ENCODE data around the gene SLC41A1. TPM values are rescaled to one million over a fixed set of nuclear protein-coding genes. Genes with fewer than 3 reads are reported as not detected.
"Not testable (repeated sequence)": the region's sequence is repeated elsewhere in the genome, so short reads cannot be mapped to it uniquely, and the experiment has no call there.

SLC41A1 gene
- 1 to 10 TPM; 4.8 to 8.1 TPM for total RNA-seq

DNA sequence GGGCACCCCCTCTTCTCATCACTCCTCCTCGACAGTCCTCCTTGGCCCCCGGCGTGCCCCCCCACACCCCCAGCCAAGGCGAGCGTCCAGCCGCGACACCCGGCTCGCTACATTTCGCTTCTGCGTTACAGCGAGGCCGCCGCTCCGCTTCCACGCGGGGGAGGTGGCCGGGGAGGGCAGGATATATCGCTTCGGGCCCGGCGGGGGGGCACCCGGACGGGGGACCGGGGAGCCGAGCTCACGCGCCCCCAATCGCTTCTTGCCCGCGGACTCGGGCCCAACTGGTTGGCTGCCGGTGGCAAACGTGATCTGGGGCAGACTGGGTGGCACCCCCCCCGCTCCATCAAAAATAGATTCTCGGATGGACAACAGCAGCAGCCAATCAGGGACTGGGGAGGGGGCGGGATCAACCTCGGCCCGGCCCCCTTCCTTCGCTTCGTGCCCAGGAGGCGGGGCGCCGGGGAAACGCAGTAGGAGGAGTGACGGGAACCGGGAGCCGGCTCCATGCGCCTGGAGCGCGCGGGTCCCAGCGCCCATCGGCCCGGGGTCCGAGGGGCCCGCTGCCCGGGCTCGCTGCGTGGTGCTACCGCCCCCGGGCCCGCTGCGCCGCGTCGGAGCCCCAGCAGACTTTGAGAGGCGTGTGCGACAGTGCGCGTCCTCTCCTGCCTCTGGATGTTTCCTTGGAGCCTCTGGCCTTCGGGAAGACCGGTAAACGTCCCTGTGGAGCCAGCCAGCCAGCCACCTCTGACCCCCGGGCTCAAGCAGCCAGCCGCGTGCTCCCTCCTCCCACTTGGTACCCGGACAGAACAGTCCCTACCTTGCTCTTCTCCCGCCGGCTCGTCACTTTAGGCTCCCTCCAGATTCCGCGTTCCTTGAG lies at the start of gene SLC41A1:
TSS of gene SLC41A1 (minus strand) at position 321 of the 877 bp plus-strand sequence. CDS start 2,757 bp downstream, outside the sequence.
- Histone ChIP-seq H3K9me3 (no peaks in the 10 kb centered on the region), H3K4me3 (peak within 1 kb of the TSS; percentile 90), H3K4me1 (no peaks in the 10 kb centered on the region), H3K27me3 (no peaks in the 10 kb centered on the region), H3K27ac (peak within 1 kb of the TSS; percentile 71), H3K9ac (ENCODE audit: low read depth in 2 of 2, low read length in 2 of 2) (peak within 1 kb of the TSS; percentile 70 to 87), H3K36me3 (no peaks in the 10 kb centered on the region)
- intact Hi-C loops (cut with DNase I), result no loop called here
- TF ChIP-seq, protein P1, sequence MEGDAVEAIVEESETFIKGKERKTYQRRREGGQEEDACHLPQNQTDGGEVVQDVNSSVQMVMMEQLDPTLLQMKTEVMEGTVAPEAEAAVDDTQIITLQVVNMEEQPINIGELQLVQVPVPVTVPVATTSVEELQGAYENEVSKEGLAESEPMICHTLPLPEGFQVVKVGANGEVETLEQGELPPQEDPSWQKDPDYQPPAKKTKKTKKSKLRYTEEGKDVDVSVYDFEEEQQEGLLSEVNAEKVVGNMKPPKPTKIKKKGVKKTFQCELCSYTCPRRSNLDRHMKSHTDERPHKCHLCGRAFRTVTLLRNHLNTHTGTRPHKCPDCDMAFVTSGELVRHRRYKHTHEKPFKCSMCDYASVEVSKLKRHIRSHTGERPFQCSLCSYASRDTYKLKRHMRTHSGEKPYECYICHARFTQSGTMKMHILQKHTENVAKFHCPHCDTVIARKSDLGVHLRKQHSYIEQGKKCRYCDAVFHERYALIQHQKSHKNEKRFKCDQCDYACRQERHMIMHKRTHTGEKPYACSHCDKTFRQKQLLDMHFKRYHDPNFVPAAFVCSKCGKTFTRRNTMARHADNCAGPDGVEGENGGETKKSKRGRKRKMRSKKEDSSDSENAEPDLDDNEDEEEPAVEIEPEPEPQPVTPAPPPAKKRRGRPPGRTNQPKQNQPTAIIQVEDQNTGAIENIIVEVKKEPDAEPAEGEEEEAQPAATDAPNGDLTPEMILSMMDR (IDR thresholded peaks at IDR 0.05), result no peak
- peak; percentile 95 for DNase-seq

DNA sequence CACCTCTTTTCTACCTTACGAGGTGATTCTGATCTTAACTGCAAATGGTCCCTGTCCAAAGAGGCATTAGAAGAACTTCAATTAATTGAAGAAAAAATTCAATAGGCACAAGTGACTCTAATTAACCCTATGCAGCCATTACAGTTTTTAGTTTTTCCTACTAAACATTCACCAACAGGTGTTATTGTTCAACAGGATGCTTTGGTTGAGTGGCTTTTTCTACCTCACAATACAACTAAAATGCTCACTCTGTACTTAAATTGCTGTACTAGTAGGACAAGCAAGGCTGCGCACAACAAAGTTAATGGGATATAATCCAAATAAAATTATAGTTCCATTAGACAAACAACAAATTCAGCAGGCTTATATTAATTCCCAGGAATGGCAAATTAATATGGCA lies 48.5 kb upstream of the SLC41A1 start:
- Histone ChIP-seq H3K9ac (ENCODE audit: low read depth in 2 of 2, low read length in 2 of 2) (no peak overlapping the region), H3K4me1 (no peaks in the 10 kb centered on the region), H3K27me3 (no peaks in the 10 kb centered on the region), H3K27ac (no peak overlapping the region), H3K9me3 (no peaks in the 10 kb centered on the region), H3K36me3 (no peaks in the 10 kb centered on the region), H3K4me3 (no peak overlapping the region)
- intact Hi-C loops (cut with DNase I), result no loop called here
- no peak for DNase-seq
- TF ChIP-seq, protein P1 (IDR thresholded peaks at IDR 0.05), result no peak

DNA sequence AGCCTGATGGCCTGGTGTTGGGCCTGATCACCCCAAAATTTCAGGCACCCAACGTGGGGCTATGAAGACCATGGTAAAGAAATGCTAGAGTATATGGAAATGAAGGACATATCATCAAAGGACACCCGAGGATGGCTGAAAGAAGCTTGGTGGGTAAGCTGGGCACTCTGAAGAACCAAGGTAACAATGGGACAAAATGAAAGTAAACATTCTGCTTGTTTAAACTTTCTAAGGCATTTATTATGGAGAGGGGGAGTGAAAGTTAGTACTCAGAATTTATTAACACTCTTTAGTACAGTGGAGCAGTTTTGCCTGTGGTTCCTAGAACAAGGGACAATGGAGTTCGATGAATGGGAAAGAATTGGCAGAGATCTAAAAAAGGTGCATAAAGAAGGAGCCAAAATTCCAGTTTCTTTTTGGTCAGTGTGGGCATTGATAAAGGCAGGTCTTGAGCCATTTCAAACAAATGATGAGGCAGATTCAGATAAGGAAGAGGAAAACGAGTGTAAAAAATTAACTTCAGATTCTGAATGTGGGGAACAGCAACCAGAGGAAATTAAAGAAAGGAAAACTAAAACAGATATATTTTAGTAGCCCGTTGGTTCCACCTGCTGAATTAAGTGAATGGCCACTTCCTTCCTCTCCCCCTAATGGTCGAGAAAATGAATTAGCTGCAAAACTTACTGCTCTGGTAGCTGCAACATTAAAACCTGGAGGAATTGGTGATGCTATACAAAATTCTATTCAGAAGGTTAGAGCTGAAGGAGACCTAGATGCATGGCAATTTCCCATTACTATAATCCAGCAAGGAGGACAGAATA lies 45.4 kb upstream of the SLC41A1 start:
- TF ChIP-seq, protein P1 (IDR thresholded peaks at IDR 0.05), result no peak
- Histone ChIP-seq H3K4me1 (no peaks in the 10 kb centered on the region), H3K27me3 (no peaks in the 10 kb centered on the region), H3K27ac (no peak overlapping the region), H3K36me3 (no peaks in the 10 kb centered on the region), H3K9ac (ENCODE audit: low read depth in 2 of 2, low read length in 2 of 2) (no peak overlapping the region), H3K4me3 (no peak overlapping the region), H3K9me3 (no peaks in the 10 kb centered on the region)
- intact Hi-C loops (cut with DNase I), result no loop called here
- no peak for DNase-seq

DNA sequence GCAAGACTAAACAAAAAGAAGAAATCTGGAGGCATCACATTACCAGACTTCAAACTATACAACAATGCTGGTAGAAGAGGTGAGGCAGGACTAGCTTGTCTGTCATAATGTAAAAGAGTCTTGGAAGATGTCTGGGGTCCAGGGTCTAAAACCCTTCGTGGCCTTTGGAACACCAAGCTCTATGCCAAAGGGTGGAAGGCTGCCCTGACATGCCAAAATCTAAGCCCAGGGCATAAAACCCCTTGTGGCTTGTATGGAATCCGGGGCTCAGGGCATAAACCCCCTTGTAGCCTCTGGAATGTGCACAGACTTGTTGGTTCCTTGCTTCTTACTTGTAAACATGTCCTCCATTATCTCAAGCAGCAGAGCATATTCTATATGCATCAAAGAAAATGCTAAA lies 44.5 kb upstream of the SLC41A1 start:
- H3K36me3 ChIP-seq; H3K27ac ChIP-seq; H3K9me3 ChIP-seq; DNase-seq; H3K4me1 ChIP-seq; intact Hi-C loops (cut with DNase I); H3K27me3 ChIP-seq; H3K4me3 ChIP-seq; H3K9ac ChIP-seq (ENCODE audit: low read depth in 2 of 2, low read length in 2 of 2): not testable (repeated sequence)

DNA sequence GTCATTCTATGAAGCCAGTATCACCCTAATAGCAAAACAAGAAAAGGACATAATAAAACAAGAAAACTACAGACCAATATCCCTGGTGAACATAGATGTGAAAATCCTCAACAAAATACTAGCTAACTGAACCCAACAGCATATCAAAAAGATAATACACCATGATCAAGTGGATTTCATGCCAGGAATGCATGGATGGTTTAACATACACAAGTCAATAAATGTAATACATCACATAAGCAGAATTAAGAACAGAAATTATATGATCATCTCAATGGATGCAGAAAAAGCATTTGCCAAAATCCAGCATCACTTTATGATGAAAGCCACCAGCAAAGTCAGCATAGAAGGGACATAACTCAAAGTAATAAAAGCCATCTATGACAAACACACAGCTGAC lies 43.4 kb upstream of the SLC41A1 start:
- Histone ChIP-seq H3K36me3 (no peaks in the 10 kb centered on the region), H3K27ac (no peak overlapping the region), H3K27me3 (no peaks in the 10 kb centered on the region), H3K4me1 (no peaks in the 10 kb centered on the region), H3K9ac (ENCODE audit: low read depth in 2 of 2, low read length in 2 of 2) (no peak overlapping the region), H3K4me3 (no peak overlapping the region), H3K9me3 (no peaks in the 10 kb centered on the region)
- intact Hi-C loops (cut with DNase I), result no loop called here
- TF ChIP-seq, protein P1 (IDR thresholded peaks at IDR 0.05), result no peak
- DNase-seq, result no peak

Measured in colonic mucosa (tissue), 4 donors.